Measurements from ENCODE around the gene CCHCR1.

CCHCR1 gene

GRCh38 chr6:31112478-31112877, 45.1 kb downstream of the CCHCR1 start, which contains the start of gene C6orf15:
C6orf15 (minus strand) TSS chr6:31112575; CDS start chr6:31112555, 20 bp downstream.
- DNase-seq (ENCODE audit: low read depth in 4 of 4, low spot score in 1 of 4), result no peak

GRCh38 chr6:31111712-31112111, 45.9 kb downstream of the CCHCR1 start:
- DNase-seq (ENCODE audit: low read depth in 4 of 4, low spot score in 1 of 4), result no peak

GRCh38 chr6:31110825-31111582, 46.6 kb downstream of the CCHCR1 start:
- no peak for DNase-seq (ENCODE audit: low read depth in 4 of 4, low spot score in 1 of 4)

DNA sequence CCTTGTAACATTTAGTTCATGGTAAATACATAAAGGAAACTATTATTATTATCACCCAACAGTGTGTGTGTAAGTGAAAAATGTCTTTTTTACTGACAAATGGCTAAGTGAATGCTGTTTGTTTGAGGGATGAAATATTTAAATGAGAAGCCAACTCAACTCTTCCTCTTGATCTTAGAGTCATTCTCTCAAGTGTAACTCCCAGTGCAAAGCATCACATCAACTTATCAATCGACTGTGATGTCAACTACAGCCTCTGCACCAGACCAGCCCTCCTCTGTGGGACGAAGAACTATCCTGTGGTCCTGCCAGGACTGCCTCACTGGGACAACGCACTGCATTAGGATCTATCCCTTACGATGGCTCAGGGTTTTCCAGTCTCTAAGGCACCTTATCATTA, 50.5 kb downstream of the CCHCR1 start:
- no peak for DNase-seq (ENCODE audit: low read depth in 4 of 4, low spot score in 1 of 4)

GRCh38 chr6:31103136-31103535, 54.5 kb downstream of the CCHCR1 start:
- DNase-seq (ENCODE audit: low read depth in 4 of 4, low spot score in 1 of 4), result no peak

- no peak for DNase-seq (ENCODE audit: low read depth in 4 of 4, low spot score in 1 of 4)
Observed at GRCh38 chr6:31098449-31098938, 59.1 kb downstream of the CCHCR1 start.

DNA sequence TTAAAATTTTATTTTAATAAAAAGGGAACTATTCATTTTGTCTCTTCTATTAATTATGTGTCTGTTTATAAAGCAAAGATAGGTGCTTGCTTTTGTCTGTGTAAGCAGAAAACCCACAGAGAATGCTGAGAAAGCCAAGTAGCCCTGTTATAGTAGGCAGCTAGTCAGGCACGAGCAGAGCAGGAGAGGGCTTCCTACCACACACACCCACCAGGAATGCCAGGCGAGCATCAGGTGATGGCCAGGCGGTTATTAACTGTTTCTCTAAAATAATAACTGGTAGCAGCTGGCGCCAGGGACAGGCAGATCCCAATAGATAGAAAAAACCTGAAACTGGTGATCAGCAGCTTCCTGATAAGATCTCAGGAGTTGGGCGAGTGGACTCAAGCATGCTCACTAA, 60.9 kb downstream of the CCHCR1 start:
- DNase-seq (ENCODE audit: low read depth in 4 of 4, low spot score in 1 of 4), result no peak

DNA sequence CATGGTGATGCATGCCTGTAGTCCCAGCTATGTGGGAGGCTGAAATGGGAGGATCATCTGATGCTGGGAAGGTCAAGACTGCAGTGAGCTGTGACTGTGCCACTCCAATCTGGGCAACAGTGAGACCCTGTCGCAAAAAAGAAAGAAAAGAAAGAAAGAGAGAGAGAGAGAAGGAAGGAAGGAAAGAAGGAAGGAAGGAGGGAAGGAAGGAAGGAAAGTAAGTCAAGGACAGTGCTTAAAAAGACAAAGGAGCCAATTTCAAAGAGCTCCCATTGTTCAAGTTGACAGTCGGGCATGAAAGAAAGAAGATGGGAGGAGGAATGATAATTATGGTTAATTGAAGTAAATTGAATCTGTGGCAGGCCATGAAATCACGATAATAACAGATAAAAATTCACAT, 61.4 kb downstream of the CCHCR1 start:
- DNase-seq (ENCODE audit: low read depth in 4 of 4, low spot score in 1 of 4), result no peak

- DNase-seq (ENCODE audit: low read depth in 4 of 4, low spot score in 1 of 4), result no peak
Observed at GRCh38 chr6:31094389-31094881, 63.2 kb downstream of the CCHCR1 start.

DNA sequence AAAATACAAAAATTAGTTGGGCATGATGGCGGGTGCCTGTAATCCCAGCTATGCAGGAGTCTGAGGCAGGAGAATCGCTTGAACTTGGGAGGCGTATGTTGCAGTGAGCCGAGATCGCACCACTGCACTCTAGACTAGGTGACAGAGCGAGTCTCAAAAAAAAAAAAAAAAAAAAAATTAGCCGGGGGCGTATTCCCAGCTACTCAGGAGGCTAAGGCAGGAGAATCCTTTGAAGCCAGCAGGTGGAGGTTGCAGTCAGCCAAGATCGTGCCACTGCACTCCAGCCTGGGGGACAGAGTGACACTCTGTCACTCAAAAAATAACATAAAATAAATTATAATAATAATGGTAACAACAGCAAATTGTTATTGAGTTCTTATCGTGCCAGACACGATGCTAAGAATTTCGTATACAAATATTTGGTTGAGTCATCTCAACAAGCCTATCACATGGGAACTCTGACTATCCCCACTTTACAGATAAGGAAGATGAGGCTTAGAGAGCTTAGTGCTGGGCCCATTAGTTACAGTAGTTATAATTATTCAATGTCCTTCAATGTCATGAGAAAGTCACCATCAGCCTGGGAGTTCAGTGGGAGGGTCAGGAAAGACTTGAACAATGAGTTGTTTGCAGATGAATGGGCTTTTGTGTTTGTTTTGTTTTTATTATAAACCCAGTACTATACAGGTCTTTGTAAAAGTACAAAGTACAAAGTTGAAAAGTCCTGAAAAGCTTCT, 64.7 kb downstream of the CCHCR1 start:
- no peak for DNase-seq (ENCODE audit: low read depth in 4 of 4, low spot score in 1 of 4)
